GM21367 (cell line): ENCODE results near the gene RUFY2.

ENCODE experiments used
- ATAC-seq: cut with Tn5 transposase; IDR thresholded peaks from one replicate; pipeline ENCODE4 v1.9.1; 2021; ENCODE audit not compliant: unreplicated experiment

Gene RUFY2

GRCh38 chr10:68365611-68366010 lies 41.5 kb downstream of the RUFY2 start:
- ATAC-seq = no peak

DNA sequence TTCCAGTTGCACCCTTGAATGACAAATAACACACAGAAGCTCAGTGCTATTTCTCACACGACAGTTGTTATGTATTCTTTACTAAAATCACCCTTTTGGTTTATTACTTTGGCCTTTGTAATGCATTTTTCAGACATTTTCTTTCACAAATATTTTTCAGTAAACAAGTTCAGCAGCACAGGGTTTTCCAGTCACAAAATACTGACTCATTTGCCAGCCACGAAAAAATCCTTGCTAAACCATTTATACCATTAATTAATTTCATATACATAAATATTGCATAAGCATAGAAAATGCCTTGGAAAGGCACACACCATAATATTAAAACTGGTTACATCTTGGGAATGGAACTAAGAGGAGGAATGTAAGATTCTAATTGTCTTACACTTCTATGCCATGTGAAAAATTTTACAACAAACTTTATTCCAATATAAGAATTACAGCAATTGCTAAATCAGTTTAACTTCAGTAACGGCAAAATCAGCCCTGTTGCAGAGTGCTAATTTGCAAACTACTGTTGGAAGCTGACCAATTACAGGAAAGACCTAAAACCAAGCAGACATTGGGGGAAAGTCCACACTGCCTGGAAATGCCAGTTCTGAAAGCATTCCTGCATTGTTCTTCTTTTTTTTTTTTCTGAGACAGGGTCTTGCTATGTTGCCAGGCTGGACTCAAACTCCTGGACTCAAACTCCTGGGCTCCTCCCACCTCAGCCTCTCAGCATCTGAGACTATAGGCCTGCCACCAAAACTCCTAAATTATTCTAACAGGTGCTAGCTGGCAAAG lies 42.8 kb downstream of the RUFY2 start:
- no peak for ATAC-seq

DNA sequence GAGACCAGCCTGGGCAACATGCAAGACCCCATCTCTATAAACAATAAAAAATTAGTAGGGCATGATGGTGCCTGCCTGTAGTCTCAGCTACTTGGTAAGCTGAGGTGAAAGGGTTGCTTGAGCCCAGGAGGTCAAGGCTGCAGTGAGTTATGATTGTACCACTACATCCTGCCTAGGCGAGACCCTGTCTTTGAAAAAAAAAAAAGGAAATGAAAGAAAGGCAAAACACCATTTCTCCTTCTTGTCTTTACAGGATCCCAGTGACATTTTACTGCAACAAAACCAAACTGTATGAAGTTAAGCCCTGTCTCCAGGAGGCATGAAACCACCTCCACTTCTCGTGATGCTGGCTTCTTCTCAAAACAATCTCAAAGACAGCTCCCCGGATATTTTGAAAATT lies 44.5 kb downstream of the RUFY2 start:
- no peak for ATAC-seq

DNA sequence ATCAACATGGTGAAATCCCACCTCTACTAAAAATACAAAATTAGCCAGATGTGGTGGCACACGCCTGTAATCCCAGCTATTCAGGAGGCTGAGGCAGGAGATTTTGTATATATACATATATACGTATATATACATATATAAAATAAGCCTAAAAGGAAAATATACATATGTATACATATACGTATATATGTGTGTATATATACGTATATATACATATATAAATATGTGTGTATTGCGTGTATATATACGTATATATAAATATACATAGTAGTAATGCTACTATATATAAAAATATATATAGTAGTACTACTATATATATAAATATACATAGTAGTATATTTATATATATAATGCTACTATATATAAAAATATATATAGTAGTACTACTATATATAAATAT lies 47.9 kb downstream of the RUFY2 start:
- ATAC-seq = no peak

- ATAC-seq = no peak
These were observed 53.5 kb downstream of the RUFY2 start for GRCh38 chr10:68353537-68353936.

DNA sequence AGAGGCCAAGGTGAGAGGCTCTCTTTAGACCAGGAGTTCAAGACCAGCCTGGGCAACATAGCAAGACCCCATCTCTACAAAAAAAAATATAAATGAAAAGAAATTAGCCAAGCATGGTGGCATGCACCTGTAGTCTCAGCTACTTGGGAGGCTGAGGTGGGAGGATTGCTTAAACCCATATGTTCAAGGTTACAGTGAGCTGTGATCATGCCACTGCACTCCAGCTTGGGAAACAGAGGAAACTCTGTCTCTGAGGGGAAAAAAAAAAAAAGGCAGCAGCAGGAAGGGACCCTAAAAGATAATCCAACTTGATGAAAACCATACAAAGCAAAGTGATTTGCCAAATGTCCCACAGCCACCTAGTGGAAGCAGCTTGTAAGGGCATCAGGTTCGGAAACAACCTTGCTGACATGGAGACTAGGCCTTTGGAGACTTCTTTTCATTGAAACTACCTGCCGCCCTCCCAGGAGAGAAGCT lies 58.8 kb downstream of the RUFY2 start:
- ATAC-seq = no peak

DNA sequence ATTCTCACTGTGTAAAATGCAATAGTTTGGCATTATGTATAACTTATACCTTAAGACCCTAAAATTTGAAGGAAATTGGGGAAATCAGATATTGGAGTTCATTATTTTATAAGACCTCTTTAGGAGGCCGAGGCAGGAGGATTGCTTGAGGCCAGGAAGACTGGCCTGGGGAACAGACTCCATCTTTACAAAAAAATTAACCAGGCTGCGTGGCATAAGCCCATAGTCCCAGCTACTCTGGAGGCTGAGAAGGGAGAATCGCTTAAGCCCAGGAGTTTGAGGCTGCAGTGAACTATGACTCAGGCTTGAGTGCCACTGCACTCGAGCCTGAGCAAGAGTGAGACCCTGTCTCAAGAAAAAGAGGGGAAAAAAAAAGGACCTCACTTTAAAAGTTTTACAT lies 60.3 kb downstream of the RUFY2 start:
- no peak for ATAC-seq

DNA sequence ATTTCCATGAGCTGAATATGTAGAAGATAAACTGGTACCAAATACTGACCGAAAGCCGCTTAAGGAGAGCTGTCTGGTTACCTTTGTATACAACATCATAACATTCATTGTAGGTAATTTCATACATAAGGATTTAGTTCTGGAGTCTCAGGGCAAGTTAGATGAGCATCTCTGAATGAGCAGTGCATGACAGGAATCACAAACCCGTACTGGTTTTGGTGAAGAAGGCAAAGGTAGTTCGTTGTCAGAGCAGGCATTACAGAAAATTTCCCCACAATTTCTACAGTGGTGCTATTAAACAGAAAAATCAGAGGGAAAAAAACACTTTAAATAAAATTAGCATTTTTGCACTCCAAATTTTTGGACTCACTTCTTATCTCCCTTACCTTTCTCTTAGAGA lies 61.5 kb downstream of the RUFY2 start:
- ATAC-seq = no peak

GRCh38 chr10:68342909-68343516 lies 64.1 kb downstream of the RUFY2 start:
- no peak for ATAC-seq

- no peak for ATAC-seq
These were observed 66.6 kb downstream of the RUFY2 start for GRCh38 chr10:68340358-68341080.

DNA sequence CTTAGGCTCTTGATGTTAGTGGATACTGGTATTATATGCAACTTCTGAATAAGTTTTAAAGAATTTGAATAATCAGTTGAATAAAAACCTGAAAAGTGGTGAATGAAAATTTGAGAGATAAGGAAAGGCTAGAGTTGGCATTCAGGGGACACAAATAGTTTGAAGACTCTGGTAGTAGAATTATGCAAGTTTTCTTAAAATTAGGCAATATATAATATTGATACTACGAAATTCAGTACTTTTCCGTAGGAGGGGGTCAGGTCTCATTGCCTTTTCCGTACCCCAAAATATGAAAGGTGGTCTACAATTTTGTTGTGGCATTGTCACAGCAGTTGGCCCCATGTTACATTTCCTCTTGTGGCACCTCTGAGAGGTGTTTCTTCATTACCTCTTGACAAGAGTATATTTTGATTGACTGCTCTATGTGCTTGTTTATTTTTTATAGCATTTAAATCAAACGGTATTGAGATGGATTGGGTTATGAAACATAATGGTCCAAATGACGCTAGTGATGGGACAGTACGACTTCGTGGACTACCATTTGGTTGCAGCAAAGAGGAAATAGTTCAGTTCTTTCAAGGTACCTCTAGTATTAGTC lies 70.2 kb downstream of the RUFY2 start:
- no peak for ATAC-seq

GRCh38 chr10:68334672-68335467 lies 72.2 kb downstream of the RUFY2 start:
- ATAC-seq = no peak

DNA sequence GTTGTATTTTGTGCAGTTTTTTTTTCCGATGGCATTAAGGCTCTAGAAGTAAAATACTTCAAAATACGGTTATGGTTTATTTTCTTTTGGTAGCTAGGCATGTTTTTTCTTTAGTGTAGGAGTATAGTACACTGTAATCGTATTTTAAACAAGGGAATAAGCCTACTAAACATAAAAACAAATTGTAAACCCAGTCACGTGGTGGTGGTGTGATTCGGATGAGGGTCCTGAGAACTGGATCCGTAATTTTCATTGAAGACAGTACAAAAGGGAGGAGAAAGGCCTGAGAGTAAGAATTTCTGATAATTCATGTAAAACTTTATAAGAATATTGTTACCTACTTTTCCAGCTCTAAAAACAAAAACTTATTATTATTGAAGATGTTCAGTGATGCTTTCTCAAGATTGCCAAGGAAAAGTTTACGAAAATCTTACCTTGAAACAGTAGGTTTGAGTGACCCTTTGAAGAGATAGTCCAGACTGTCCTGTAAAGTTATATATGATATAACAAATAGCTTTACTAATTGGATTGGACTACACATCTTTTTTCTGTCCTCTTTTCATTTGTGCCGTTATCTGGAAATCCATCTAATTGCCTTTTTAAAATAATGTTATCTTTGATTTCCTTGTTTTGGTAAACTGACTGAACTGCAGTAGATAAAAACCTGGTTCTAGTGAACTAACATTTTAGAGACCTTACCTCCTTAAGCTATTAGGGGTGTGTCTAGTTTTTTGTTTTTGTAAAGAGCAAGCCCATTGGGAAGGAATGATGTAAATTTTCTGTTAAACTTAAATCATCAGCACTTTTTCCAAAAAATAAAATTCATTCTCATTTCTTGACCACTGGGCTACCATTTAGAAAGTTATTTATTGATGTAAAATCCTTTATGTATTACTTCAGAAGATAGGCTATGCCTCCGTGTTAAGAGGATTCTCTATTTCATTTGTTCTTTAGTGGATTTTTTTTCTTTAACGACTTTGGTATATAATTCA lies 73.3 kb downstream of the RUFY2 start:
- ATAC-seq = no peak

DNA sequence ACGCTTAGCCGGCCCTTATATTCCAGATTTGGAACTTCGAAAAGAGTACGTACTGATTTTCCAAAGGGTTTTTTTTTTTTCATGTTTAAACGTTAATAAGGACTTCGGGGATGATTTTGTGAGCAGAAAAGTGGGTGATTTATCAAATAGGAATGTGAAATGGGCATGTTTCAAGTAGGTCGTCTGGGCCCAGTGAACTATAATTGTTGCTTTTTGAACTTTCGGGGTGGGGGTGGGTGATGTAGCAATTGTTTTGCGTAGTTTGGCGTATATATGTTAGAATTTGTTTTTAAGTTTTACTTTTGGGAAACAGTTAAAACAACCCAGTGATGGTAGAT lies 74.0 kb downstream of the RUFY2 start:
- ATAC-seq = no peak

DNA sequence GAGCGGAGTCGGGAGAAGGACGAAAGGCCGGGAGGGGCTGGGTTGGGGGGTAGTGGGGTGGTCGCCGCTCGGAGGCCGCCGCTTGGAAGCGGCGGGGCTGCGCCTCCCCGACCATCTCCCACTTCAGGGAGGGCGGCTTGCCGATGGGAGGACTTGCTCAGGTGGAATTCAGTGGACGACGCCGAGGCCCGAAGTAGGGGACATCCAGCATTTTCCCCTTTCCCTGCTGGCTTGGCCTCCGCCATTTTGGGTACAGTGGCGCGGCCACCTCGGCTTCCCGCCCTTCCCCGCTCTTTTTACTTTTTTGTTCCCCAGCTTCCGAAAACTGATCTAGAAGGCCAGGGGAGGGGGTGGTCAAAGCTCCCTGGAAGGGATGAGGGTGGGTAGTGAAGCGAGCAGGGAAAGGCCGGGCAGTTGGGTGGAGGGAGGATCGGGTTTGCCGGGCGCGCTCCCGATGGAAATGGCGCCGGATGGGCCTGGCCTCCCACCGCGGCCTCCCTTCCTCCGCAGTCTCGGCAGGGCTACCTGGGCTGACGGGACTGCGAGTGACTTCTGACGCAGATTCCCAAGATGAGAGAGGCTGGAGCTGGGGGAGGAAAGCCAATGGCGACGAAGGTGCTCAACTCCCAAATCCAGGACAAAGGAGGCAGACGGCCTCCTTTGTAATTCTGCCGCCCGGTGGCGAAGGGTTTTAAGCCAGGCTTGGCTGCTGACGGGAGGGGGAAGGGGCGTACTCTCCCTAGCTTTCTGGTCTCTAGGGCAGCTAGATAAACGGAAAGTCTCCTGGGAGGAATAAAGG lies 74.6 kb downstream of the RUFY2 start, which contains the start of gene PBLD:
Gene PBLD, minus strand, starts transcription at position 670 of the 799 bp plus-strand sequence. CDS start 26,084 bp downstream, outside the sequence.
- ATAC-seq = peak; percentile 18

DNA sequence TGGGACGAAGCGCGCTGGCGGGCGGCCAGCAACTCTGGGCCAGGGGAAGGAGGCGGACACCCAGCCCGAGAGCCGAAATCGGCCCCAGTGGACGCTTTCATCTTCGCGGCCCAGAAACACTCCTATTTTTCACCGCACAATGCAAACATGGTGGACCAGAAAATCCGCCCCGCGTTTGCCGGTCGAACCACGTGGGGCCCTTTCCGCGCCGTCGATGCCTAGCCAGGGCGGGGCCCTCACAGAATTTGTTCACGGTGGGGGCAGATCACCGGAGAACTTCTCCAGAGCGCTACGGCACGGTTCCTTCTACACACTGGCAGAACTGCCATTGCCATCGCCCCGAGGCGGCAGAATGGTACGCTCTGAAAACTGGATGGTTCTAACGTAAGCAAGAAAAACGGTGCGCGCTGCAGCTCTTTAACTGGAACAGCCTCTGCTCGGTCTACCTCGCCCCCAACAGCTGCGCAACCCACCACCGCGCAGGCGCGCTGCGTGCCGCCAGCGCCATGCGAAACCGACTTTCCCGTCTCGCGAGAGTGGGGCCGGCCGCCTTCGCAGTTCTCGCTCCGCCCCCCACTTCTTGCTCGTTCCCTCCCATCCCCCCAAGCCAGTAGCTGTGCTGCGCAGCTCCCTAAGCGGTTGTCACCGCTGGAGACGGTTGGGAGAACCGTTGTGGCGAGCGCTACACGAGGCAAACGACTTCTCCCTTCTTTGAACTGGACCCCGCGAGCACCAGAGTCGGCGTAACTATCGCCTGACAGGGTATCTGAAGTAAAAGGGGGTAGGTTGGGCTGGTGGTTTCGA lies 75.4 kb downstream of the RUFY2 start, which contains the start of gene HNRNPH3:
Gene HNRNPH3, plus strand, starts transcription at position 610 of the 804 bp plus-strand sequence. CDS start 5,158 bp downstream, outside the sequence.
- ATAC-seq = peak; percentile 65

GRCh38 chr10:68330852-68331454 lies 76.1 kb downstream of the RUFY2 start:
- ATAC-seq = no peak
